ENCODE measurements around the gene MATK. TPM values are rescaled to one million over a fixed set of nuclear protein-coding genes. Genes with fewer than 3 reads are reported as not detected.

MATK gene
- total RNA-seq, 1 donor from 2014 or later, result 0.50 TPM

DNA sequence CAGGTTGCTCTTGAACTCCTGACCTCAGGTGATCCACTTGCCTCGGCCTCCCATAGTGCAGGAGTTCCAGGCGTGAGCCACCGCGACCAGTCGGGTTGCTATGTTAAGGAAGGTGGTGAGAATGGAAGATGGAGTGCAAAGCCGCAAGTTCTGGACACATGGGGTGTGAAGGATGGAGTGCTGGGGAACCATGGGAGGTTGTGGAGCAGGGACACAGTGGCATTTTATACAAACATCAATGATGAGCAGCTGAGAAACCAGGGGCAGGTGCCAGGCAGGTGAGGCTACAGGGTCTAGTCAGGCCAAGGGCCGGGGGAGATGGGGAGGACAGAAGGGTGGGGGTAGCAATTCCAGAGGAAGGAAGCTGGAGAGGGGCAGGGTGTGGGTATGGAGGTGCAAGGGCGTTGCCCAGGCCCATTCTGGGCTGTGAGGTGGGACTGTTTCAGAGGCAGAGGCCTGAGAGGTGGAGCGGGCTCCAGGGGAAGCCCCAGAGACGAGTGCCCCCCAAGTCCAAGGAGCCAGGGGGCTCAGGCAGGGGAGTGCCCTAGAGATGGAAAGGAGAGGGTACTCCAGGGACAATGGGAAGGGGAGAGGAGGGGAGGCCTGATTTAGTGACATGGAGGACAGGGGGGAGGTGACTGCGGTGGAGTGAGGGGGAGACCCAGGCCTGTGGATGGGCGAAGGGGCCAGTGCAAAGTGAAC lies 12.2 kb downstream of the MATK start:
- Histone ChIP-seq H3K27me3 (ENCODE audit: control insufficient read depth, insufficient read depth, low read length) (peaks cover 18% of the 10 kb centered on the region), H3K4me3 (ENCODE audit: low read depth, low read length) (no peak overlapping the region), H3K36me3 (ENCODE audit: control insufficient read depth, insufficient read depth, low read length) (no peaks in the 10 kb centered on the region)
- DNase-seq (ENCODE audit: low read depth), result no peak
- TF ChIP-seq, protein P1, sequence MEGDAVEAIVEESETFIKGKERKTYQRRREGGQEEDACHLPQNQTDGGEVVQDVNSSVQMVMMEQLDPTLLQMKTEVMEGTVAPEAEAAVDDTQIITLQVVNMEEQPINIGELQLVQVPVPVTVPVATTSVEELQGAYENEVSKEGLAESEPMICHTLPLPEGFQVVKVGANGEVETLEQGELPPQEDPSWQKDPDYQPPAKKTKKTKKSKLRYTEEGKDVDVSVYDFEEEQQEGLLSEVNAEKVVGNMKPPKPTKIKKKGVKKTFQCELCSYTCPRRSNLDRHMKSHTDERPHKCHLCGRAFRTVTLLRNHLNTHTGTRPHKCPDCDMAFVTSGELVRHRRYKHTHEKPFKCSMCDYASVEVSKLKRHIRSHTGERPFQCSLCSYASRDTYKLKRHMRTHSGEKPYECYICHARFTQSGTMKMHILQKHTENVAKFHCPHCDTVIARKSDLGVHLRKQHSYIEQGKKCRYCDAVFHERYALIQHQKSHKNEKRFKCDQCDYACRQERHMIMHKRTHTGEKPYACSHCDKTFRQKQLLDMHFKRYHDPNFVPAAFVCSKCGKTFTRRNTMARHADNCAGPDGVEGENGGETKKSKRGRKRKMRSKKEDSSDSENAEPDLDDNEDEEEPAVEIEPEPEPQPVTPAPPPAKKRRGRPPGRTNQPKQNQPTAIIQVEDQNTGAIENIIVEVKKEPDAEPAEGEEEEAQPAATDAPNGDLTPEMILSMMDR (IDR thresholded peaks at IDR 0.05; ENCODE audit: insufficient read depth, low read length, poor library complexity, severe bottlenecking), result no peak

DNA sequence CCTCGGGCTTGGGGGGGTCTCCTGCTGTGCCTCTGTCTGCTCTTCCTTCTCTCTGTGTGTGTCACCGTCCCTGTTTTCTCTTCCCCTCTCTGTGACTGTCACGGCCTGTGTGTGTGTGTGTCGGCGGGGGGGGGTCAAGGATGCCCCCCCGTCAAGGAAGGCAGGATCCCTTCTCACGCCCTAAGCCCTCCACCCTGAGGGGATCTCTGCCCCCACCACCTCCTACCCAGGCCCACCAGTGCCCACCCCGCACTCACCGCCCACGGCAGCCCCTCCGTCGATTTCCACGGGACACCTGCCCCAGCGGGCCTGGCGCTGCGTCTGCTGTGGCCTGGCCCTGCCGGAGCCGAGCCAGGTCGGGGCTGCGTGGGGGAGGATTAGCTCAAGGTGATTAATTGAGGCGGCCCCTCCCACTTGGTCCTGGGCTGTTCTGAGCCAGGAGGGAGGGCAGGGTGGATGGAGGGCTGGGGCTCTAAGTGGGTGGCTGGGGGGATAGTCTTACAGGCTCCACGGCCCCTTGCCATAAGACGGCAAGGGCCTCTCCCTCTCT lies 14.2 kb downstream of the MATK start, which contains the start of gene RAX2:
TSS of gene RAX2 (minus strand) at position 323 of the 550 bp plus-strand sequence. CDS start 486 bp downstream, outside the sequence.
- Histone ChIP-seq H3K4me3 (ENCODE audit: low read depth, low read length) (no peak within 1 kb of the TSS), H3K36me3 (ENCODE audit: control insufficient read depth, insufficient read depth, low read length) (no peaks in the 10 kb centered on the region), H3K27me3 (ENCODE audit: control insufficient read depth, insufficient read depth, low read length) (peaks cover 18% of the 10 kb centered on the region)
- DNase-seq (ENCODE audit: low read depth), result no peak
- TF ChIP-seq, protein P1 (IDR thresholded peaks at IDR 0.05; ENCODE audit: insufficient read depth, low read length, poor library complexity, severe bottlenecking), result no peak

DNA sequence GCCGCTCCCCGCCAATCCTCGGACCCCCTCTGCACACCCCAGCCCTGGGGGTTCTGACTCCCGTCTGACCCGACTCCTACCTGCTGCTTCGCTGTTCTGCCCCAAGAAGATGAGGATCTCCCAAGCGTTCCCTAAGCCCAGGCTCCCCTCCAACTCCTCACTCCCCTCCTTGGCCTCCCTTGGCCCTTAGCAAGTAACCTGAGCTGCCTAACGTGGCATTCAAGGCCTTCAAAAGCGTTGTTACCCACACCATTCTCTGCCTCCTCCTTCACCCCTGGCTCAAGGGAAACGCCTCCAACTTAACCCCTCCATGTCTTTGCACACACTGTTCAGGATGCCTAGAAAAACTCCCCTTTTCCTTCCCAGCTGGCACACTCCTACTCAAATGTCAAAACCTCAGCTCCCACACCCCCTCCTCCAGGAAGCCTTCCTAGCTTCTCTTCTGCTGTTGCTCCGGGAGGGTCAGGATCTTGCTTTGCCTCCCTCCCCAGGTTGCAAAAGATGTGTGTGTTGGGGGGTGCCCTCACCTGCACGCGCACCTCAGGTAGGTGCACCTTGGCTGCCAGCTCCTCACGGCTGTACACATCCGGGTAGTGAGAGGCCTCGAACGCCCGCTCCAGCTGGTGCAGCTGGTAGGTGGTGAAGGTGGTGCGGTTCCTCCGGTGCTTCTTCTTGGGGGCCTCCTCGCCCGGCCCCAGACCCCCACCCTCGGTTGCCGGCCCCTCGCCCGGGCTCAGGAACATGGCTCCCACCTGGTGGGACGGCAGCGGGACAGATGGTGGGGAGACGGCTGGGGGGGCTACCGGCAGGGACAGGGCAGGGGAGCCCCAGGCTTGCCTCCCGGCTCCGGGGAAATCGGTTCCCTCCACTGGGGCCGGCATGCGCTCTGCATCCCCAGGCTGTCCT lies 14.9 kb downstream of the MATK start:
- no peak for DNase-seq (ENCODE audit: low read depth)

DNA sequence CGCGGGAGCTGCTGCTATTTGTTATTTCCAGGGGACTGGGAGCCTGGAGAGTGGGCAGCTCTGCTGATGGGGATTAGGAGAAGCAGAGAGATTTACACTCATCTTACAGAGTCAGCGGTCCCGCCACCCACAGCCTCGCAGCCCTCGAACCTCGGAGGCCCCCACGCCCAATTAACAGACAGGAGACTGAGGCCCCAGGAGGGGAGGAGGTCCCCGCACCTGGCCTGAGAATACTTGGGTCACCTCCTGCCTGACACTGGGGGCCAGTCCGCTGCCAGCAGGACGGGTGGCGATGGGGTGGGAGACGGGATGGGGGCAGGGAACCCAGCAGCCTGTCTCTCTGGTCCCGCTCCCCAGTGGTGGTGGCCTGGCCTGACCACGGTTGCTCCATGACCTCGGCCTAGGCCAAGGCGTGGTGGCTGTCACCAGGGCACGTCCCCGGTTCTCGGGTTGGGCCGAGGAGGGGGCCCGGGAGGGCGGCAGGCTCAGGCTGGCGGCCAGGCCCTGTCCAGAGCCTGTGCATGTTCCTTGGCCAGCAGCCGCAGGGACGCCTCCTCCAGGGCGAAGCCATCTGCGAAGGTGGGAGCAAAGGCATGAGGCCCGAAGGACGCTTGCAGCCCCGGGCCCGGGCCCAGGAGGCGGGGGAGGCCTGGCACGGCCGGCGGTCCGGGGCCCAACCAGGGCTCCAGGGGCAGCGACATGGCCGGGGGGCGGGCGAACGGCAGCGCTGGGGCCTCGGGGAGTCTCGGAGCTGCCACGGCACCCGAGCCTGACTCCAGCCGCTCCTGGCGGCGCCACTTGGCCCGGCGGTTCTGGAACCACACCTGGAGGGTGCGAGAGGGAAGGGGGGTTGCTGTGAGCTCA lies 15.8 kb downstream of the MATK start:
- TF ChIP-seq, protein P1 (IDR thresholded peaks at IDR 0.05; ENCODE audit: insufficient read depth, low read length, poor library complexity, severe bottlenecking), result no peak
- Histone ChIP-seq H3K27me3 (ENCODE audit: control insufficient read depth, insufficient read depth, low read length) (peaks cover 18% of the 10 kb centered on the region), H3K36me3 (ENCODE audit: control insufficient read depth, insufficient read depth, low read length) (no peaks in the 10 kb centered on the region), H3K4me3 (ENCODE audit: low read depth, low read length) (no peak overlapping the region)
- no peak for DNase-seq (ENCODE audit: low read depth)

More for the DNA sequence above, 14.9 kb downstream of the MATK start:
- Histone ChIP-seq H3K27me3 (ENCODE audit: control insufficient read depth, insufficient read depth, low read length) (peaks cover 18% of the 10 kb centered on the region), H3K4me3 (ENCODE audit: low read depth, low read length) (no peak overlapping the region), H3K36me3 (ENCODE audit: control insufficient read depth, insufficient read depth, low read length) (no peaks in the 10 kb centered on the region)
- TF ChIP-seq, protein P1 (IDR thresholded peaks at IDR 0.05; ENCODE audit: insufficient read depth, low read length, poor library complexity, severe bottlenecking), result no peak

DNA sequence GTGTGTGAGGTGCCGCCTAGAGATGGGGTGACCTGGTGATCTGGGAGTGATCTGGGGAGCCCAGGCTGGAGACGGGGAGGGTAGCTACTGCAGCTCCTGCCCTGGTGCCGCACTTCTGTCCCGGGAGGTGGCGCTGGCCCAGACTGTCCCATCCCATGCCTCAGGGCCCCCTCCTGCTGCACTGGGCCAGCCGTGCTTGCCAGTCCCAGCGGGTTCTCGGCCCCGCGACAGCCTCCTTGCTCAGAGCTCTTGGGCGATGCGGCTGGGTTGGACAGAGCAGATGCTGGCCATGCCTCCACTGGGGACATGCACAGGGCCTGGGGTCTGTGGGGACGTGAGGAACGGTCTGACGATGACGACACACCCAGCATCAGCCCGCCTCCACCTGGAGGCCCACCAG lies 16.7 kb downstream of the MATK start:
- Histone ChIP-seq H3K4me3 (ENCODE audit: low read depth, low read length) (no peak overlapping the region), H3K27me3 (ENCODE audit: control insufficient read depth, insufficient read depth, low read length) (peaks cover 17% of the 10 kb centered on the region)
- TF ChIP-seq, protein P1 (IDR thresholded peaks at IDR 0.05; ENCODE audit: insufficient read depth, low read length, poor library complexity, severe bottlenecking), result no peak

More for the DNA sequence above, 16.7 kb downstream of the MATK start:
- H3K36me3 ChIP-seq (ENCODE audit: control insufficient read depth, insufficient read depth, low read length), result no peaks in the 10 kb centered on the region
- no peak for DNase-seq (ENCODE audit: low read depth)

Measured in kidney epithelial cell (primary cell).